IPS DF 19.7 (cell line): ENCODE results near the gene CALB2.

ENCODE experiments used
- DNase-seq: peaks from one replicate; pipeline ENCODE4 v3.0.0-alpha.2; 2013; ENCODE audit warnings: low read depth, low spot score

The CALB2 gene

DNA sequence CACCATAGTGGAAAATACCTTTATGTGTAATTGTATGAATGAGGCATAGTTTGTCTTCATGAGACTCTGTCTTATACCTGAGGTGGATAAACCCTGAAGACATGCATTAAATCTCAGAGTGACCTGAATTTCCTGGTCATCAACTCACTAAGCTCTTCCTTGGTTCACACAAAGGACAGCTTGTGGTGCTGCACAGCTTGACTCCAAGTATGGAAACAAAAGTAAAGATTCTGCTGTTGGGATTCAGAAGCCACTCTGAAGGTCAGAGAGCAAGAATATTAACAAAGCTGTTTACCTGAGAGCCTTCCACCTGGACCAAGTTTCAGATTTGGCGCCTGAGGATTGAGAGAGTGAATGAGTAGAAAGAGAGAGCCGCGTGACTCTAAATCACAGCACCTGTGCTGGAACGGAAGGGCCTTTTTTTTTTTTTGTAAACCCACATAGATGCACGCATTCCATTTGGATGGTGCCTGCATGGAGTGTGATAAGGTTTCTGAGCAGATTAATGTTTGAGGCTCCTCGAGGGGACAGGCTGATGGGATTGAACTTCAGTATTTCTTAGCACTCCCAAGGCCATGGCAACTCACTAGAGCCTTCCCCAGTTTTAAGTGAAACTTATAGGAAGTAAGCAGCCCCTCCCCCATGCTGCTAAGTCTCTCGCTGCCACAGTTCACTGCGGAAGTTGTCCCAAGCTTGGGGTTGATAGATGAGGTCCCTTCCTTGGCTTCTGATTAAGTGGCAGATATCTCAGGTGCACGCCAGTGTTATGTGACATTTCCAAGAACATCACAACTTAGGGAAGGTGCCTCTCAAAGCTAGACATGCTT lies 28.7 kb downstream of the CALB2 start:
- peak; percentile 68 for DNase-seq

GRCh38 chr16:71389330-71389729 lies 30.8 kb downstream of the CALB2 start:
- DNase-seq: no peak

DNA sequence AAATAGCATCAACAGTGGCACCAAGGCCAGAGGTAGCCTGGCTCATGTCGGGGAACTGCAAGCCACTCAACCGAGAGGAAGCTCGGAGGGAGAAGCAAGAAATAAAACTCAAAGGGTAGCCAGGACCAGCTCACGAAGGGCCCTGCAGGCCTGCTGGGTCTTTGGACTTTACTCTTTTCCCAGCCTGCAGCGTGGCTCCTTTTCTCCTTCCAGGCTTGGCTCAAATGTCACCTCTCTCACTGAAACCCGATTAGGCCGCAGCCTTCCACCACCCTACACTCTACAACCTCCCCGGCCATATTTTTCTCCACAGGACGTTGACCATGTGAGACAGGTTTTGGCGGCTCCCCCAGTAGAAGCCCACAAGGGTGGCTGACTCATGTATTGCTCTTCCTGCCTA lies 38.1 kb downstream of the CALB2 start:
- no peak for DNase-seq

GRCh38 chr16:71399801-71400563 lies 41.5 kb downstream of the CALB2 start:
- no peak for DNase-seq

DNA sequence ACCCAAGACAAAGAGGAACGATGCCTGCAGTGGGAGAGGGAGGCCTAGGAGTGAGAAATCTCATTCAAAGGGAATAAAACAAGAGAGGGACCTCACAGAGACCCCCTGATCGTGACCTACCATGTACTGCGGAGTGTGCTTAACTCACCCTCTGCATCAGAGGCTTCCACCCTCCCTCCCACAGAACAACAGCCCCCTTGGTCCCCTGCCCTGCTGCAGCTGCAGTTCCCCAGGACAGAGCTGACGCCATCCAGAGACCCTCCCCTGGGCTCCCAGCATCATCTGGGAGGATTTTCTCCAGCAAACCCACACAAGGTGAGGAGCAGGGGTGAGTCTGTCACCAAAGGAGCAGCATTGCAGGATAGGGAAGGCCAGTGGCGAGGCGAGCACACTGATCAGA lies 43.5 kb downstream of the CALB2 start:
- DNase-seq: no peak

DNA sequence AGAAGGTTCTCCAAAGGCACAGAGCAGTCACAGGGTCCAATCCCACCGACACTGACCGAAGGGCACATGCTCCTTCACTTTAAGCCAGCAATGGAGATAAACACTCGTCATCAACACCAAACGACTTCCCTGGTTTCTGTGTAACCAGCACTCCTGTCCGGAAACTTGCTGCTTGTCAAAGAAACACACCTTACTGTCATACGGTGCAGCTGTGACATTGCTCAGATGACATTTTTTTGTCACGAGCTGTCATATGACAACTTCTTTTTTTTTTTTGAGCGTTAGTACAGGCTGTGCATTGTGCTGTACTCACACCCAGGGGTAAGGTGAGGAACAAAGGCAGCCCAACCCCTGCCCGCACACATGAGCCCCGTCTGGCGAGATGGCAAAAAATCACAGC lies 44.2 kb downstream of the CALB2 start:
- no peak for DNase-seq

DNA sequence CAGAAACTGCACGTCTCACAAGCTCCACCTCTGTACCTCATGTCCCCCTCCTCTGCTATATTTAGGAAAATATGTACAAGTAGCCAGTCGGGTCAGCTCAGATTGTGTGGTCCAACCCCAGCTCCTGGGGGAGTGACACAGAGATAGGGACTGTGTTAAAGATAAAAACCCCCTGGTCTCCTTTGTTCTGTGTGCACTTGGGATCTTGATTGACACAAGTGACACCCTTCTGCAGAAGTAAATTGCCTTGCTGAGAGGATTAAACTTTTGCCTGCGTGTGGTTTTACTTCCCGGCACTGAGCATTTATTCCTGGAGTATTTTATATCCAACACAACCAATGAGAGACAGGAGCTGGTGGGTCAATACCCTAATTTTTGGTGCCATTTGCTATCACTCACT lies 45.8 kb downstream of the CALB2 start:
- no peak for DNase-seq

GRCh38 chr16:71406316-71406715 lies 47.8 kb downstream of the CALB2 start:
- DNase-seq: no peak

DNA sequence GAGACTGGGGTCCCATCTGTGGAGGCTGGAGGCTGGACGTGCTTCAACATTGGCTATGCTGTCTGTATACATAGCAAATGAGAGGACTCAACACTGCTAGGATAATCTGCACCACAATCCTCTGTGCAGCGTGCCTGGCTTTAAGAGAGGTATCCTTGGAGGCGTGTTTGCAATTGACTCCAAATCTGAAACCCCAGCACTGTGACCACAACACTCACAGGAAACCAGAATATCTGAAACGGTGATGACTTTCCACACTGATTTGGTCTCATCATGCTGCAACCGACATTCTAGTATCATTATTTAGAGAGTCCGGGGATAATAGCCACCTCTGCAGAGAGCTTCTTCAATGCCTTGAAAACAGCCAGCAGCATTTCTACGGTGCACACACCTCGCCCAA lies 48.2 kb downstream of the CALB2 start:
- no peak for DNase-seq

GRCh38 chr16:71407731-71408130 lies 49.2 kb downstream of the CALB2 start:
- no peak for DNase-seq

- no peak for DNase-seq
Observed at GRCh38 chr16:71408536-71408935, 50.0 kb downstream of the CALB2 start.

GRCh38 chr16:71409011-71409775 lies 50.7 kb downstream of the CALB2 start:
- no peak for DNase-seq

DNA sequence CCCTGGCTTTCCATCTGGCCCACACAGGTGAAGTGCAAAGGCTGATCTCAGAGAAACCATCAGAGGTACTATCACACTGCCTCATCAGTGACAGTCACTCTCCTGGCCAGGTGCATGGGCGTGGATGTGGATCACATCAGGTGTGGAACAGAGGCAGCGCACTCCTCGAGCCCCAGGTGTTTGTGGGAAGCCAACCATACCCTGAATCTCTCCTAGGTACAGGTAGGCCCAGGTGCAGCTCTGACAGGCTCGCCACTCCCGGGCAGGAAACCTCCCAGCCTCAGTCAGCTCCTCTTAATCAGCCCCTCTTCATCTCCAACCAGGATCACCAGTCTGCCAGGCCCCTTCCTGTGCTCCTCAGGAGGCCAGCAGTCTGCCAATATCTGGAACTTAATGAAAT lies 51.6 kb downstream of the CALB2 start:
- no peak for DNase-seq

GRCh38 chr16:71412270-71413160 lies 54.0 kb downstream of the CALB2 start:
- DNase-seq: peak; percentile 40

DNA sequence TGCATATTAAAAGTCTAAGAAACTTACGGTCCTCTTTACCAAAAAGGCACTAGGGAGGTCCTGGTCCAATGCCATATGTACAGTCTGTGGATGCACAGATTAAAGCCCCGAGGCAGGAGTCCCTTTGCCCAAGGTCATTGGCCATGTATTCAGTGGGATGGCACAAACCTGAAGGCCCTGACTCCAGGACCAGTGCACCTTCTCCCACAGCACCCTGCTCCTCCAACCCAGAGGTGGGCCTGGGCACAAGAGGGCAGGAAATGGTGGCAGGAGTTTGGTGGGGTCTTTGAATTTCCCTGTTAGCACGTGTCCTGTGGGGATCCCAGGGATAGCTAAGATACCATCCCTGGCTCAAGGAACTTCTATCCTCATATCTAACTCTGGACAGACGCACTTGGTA lies 54.8 kb downstream of the CALB2 start:
- no peak for DNase-seq

GRCh38 chr16:71414038-71414437 lies 55.5 kb downstream of the CALB2 start:
- no peak for DNase-seq

DNA sequence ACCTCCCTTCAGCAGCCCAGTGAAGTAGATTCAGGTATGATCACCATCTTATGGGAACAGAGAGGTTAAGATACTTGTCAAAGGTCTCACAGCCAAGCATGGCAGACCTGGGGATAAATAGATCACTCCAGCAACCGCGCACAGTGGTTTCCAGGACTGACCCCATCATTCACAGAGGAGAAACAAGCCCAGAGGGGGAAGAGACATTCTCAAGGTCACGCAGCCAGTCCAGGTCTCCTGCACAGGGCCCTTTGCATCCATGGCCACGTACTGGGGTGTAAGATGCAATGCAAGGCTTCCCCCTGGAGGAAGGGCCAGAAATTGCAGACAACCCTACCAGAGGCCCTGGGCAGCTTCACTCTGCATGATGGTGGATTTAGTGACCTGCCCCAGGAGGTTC lies 63.4 kb downstream of the CALB2 start:
- DNase-seq: no peak

DNA sequence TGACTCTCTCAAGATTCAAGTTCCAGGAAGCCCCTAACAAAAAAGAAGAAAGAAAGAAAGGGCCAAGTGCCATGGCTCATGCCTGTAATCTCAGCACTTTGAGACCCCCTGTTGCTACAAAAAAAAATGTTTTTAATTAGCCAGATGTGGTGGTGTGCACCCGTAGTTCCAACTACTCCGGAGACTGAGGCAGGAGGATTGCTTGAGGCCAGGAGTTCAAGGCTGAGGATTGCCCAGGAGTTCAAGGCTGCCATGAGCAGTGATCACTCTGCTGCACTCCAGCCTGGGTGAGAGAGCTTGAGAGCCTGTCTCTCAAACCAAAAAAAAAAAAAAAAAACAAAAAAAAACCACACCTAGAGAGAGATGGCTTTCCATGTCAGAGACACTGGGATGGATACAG lies 64.5 kb downstream of the CALB2 start:
- no peak for DNase-seq

GRCh38 chr16:71423865-71424264 lies 65.3 kb downstream of the CALB2 start:
- no peak for DNase-seq

- DNase-seq: no peak
Observed at GRCh38 chr16:71424626-71425025, 66.1 kb downstream of the CALB2 start.

GRCh38 chr16:71425746-71426068 lies 67.2 kb downstream of the CALB2 start:
- DNase-seq: no peak
